ENCODE measurements around the gene NXPH1. TPM values are rescaled to one million over a fixed set of nuclear protein-coding genes. Genes with fewer than 3 reads are reported as not detected.

The NXPH1 gene
- polyA plus RNA-seq, 1 of the 3 experiments (the other 2 are of a cell fraction) = not detected

DNA sequence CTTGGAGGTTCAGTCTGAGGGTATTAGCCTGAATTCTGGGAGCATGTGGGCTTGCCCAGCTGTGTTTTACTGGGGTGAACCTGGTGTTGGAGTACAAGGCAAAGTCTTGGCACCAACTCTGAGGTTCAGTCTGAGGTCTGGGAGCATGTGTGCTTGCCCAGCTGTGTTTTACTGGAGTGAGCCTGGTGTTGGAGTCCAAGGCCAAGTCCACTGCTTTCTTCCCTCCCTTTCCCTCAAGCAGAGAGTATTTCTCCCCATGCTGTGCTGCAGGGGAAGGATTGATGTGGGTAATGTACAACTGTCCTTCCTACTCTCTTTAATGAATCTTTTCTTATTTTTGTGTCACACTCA is 236.1 kb downstream of the NXPH1 start:
- H3K27ac ChIP-seq (ENCODE audit: low read depth in 2 of 2, low read length in 1 of 2) = no peak overlapping the region
- POLR2A ChIA-PET = no interaction called here
- no peaks in the 10 kb centered on the region for H3K4me1 ChIP-seq (ENCODE audit: control insufficient read depth in 1 of 2, insufficient read depth in 2 of 2, low read depth in 1 of 2, low read length in 1 of 2)
- H2AFZ ChIP-seq (ENCODE audit: low read depth) = no peak overlapping the region
- H3K4me2 ChIP-seq = no peak overlapping the region
- no peak for TF ChIP-seq NRF1 (IDR thresholded peaks at IDR 0.05; ENCODE audit: low read depth, low read length)
- no peak overlapping the region for H3K9ac ChIP-seq
- CTCF ChIA-PET = interaction anchor here (0.8 to 1.5 kb wide), 2 partner anchors 17 to 251 kb away, joined by 3 read pairs; no protein-coding TSS in a partner anchor
- no peaks in the 10 kb centered on the region for H4K20me1 ChIP-seq (ENCODE audit: insufficient read depth)
- H3K9me2 ChIP-seq = 0 out of 2 replicates have a peak, but pooled peaks cover 3% of the 10 kb centered on the region
- H3K4me3 ChIP-seq (ENCODE audit: low read depth in 2 of 2, low read length in 1 of 2) = no peak overlapping the region
- H3K36me3 ChIP-seq (replicated peaks in 1 of 2; ENCODE audit: control insufficient read depth in 1 of 2, insufficient read depth in 2 of 2, low read length in 1 of 2) = no peaks in the 10 kb centered on the region
- H3K27me3 ChIP-seq (ENCODE audit: insufficient read depth) = no peaks in the 10 kb centered on the region
- no peaks in the 10 kb centered on the region for H3K79me2 ChIP-seq (ENCODE audit: insufficient read depth)
- H3K9me3 ChIP-seq = 0 out of 2 replicates have a peak, but pooled peaks cover 3% of the 10 kb centered on the region
- H3F3A ChIP-seq (replicated peaks; ENCODE audit: insufficient read depth) = no peaks in the 10 kb centered on the region
- DNase-seq = no peak

DNA sequence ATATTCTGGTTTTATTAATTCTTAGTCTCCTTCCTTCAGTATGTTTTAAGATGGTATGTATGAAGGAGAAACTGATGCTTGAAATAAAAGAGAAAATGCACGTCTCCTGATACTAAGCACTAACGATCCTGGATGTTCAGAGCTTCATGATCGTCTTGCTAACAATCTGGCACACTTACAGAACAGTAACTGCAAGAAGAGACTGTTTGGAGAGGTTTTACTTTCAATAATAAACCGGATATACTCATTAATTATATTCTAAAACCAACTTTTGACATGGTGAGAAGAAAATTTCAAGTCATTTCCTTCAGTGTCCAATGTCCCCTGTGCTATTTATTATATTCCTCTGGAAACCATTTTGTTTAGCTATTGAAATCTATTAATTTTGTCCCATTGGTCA is 251.0 kb downstream of the NXPH1 start:
- no peak overlapping the region for H3K4me3 ChIP-seq (ENCODE audit: low read depth in 2 of 2, low read length in 1 of 2)
- H3K27me3 ChIP-seq (ENCODE audit: insufficient read depth) = no peaks in the 10 kb centered on the region
- no peaks in the 10 kb centered on the region; a peak in 1 of 4 replicates for H3K4me1 ChIP-seq (ENCODE audit: control insufficient read depth in 1 of 2, insufficient read depth in 2 of 2, low read depth in 1 of 2, low read length in 1 of 2)
- CTCF ChIA-PET = interaction anchor here (1.1 to 1.6 kb wide), 2 partner anchors 13 to 224 kb away, joined by 3 to 5 read pairs; no protein-coding TSS in a partner anchor
- H3K36me3 ChIP-seq (replicated peaks in 1 of 2; ENCODE audit: control insufficient read depth in 1 of 2, insufficient read depth in 2 of 2, low read length in 1 of 2) = no peaks in the 10 kb centered on the region
- H3K9me3 ChIP-seq = no peaks in the 10 kb centered on the region
- H2AFZ ChIP-seq (ENCODE audit: low read depth) = no peak overlapping the region
- no peaks in the 10 kb centered on the region for H3K79me2 ChIP-seq (ENCODE audit: insufficient read depth)
- TF ChIP-seq CHD2 (IDR thresholded peaks at IDR 0.05; ENCODE audit: low read length, partially characterized antibody) (no peak), GABPA (IDR thresholded peaks at IDR 0.05; ENCODE audit: low read depth) (no peak), MEF2A (IDR thresholded peaks at IDR 0.05; ENCODE audit: borderline replicate concordance, low read depth) (no peak)
- H3K27ac ChIP-seq (ENCODE audit: low read depth in 2 of 2, low read length in 1 of 2) = no peak overlapping the region
- H3K9ac ChIP-seq = no peak overlapping the region
- DNase-seq = no peak
- H3K9me2 ChIP-seq = no peaks in the 10 kb centered on the region
- no peaks in the 10 kb centered on the region for H4K20me1 ChIP-seq (ENCODE audit: insufficient read depth)
- no peak overlapping the region for H3K4me2 ChIP-seq
- no peaks in the 10 kb centered on the region for H3F3A ChIP-seq (replicated peaks; ENCODE audit: insufficient read depth)
- 20% methylated on average over 4 of the region's 4 CpGs for WGBS (ENCODE audit: low lambda C conversion rate)
- POLR2A ChIA-PET = no interaction called here

GRCh38 chr7:8699875-8700624 is 266.6 kb downstream of the NXPH1 start:
- WGBS (ENCODE audit: low lambda C conversion rate) = 1% methylated on average over 3 of the region's 3 CpGs
- TF ChIP-seq RCOR1 (IDR thresholded peaks at IDR 0.05; ENCODE audit: low read length) (peak; percentile 90; the same call in 1 of the 2 replicates), FOXM1 (IDR thresholded peaks at IDR 0.05; ENCODE audit: low read depth) (no peak), TAF1 (IDR thresholded peaks at IDR 0.05; ENCODE audit: borderline replicate concordance, low read depth, low read length) (no peak), ZBTB33 (IDR thresholded peaks at IDR 0.05; ENCODE audit: borderline replicate concordance, low read depth) (no peak), NRF1 (IDR thresholded peaks at IDR 0.05; ENCODE audit: low read depth, low read length) (no peak), USF2 (IDR thresholded peaks at IDR 0.05; ENCODE audit: borderline replicate concordance, low read depth, low read length) (no peak), TCF12 (IDR thresholded peaks at IDR 0.05) (peak; percentile 73), EZH2phosphoT487 (IDR thresholded peaks at IDR 0.05; ENCODE audit: borderline replicate concordance, low read depth) (no peak), RXRA (IDR thresholded peaks at IDR 0.05; ENCODE audit: borderline replicate concordance, low read depth) (no peak), SMC3 (IDR thresholded peaks at IDR 0.05; ENCODE audit: low read depth, low read length) (no peak), TEAD4 (IDR thresholded peaks at IDR 0.05; ENCODE audit: borderline replicate concordance, insufficient read depth) (peak; percentile 80)
- TF ChIP-seq, protein P1, sequence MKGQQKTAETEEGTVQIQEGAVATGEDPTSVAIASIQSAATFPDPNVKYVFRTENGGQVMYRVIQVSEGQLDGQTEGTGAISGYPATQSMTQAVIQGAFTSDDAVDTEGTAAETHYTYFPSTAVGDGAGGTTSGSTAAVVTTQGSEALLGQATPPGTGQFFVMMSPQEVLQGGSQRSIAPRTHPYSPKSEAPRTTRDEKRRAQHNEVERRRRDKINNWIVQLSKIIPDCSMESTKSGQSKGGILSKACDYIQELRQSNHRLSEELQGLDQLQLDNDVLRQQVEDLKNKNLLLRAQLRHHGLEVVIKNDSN (IDR thresholded peaks at IDR 0.05; ENCODE audit: borderline replicate concordance, low read depth) = no peak
- TF ChIP-seq, protein P2, sequence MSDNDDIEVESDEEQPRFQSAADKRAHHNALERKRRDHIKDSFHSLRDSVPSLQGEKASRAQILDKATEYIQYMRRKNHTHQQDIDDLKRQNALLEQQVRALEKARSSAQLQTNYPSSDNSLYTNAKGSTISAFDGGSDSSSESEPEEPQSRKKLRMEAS (IDR thresholded peaks at IDR 0.05; ENCODE audit: low read depth) = no peak

More at GRCh38 chr7:8699875-8700624, 266.6 kb downstream of the NXPH1 start:
- Histone ChIP-seq H3K4me1 (ENCODE audit: control insufficient read depth in 1 of 2, insufficient read depth in 2 of 2, low read depth in 1 of 2, low read length in 1 of 2) (peaks cover 0 to 22% of the 10 kb centered on the region in 2 experiments; a peak in 1 of 4 replicates), H3K27ac (ENCODE audit: low read depth in 2 of 2, low read length in 1 of 2) (peak overlapping the region in 1 of 2 experiments; percentile 95; a peak in 2 of 4 replicates), H3K27me3 (ENCODE audit: insufficient read depth) (no peaks in the 10 kb centered on the region), H3K9me2 (no peaks in the 10 kb centered on the region), H3K4me2 (no peak overlapping the region), H2AFZ (ENCODE audit: low read depth) (no peak overlapping the region), H3K79me2 (ENCODE audit: insufficient read depth) (no peaks in the 10 kb centered on the region), H3K9me3 (no peaks in the 10 kb centered on the region), H3F3A (replicated peaks; ENCODE audit: insufficient read depth) (no peaks in the 10 kb centered on the region), H4K20me1 (ENCODE audit: insufficient read depth) (no peaks in the 10 kb centered on the region), H3K9ac (no peak overlapping the region), H3K36me3 (replicated peaks in 1 of 2; ENCODE audit: control insufficient read depth in 1 of 2, insufficient read depth in 2 of 2, low read length in 1 of 2) (no peaks in the 10 kb centered on the region), H3K4me3 (ENCODE audit: low read depth in 2 of 2, low read length in 1 of 2) (no peak overlapping the region)
- ChIA-PET POLR2A (interaction anchor here (0.9 kb wide), 1 partner anchor 471 kb away, joined by 3 read pairs; no protein-coding TSS in a partner anchor), CTCF (interaction anchor here (0.7 to 1.7 kb wide), 7 partner anchors 10 to 281 kb away, joined by 3 to 4 read pairs (median 3); partner anchors contain the start of gene NXPH1)
- DNase-seq = peak; percentile 57

All from SK-N-SH (cell line).